Epithelial cell of esophagus (primary cell): ENCODE results near the gene PARVG.

Source experiments
- DNase-seq: peaks from one replicate; pipeline ENCODE4 v3.0.0; 2010; ENCODE audit warnings: low read depth
- H3K4me3 ChIP-seq: 2 replicates; pipeline ENCODE4 v1.5.1; 2011; ENCODE audit warnings: mild to moderate bottlenecking, low read length, control low read depth
- TF ChIP-seq, protein P1 (sequence below): IDR thresholded peaks from 2 replicates; pipeline ENCODE4 v1.5.1; 2011; ENCODE audit warnings: low read depth, mild to moderate bottlenecking, low read length, control low read depth, inconsistent platforms; ENCODE audit not compliant: insufficient read depth; ENCODE audit errors: missing control alignments

Gene PARVG

DNA sequence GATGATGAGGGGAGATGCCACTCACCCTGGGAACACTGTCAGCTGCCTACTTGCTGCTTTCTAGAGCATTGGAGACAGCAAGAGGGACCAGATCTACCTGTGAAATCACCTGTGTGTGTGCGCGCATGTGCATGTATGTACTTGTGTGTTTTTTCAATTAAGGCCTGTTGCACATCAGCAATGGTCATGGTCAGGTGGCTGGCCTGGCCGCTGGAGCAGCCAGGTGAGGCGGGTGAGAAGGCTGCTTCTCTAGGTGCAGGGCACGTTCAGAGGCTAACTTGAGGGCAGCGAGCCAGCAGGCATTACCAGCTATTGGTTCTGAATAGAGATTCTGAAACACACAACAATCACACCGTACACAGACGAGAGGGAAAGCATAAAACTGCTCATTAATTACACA is 65.1 kb downstream of the PARVG start:
- no peak overlapping the region for H3K4me3 ChIP-seq
- TF ChIP-seq, protein P1, sequence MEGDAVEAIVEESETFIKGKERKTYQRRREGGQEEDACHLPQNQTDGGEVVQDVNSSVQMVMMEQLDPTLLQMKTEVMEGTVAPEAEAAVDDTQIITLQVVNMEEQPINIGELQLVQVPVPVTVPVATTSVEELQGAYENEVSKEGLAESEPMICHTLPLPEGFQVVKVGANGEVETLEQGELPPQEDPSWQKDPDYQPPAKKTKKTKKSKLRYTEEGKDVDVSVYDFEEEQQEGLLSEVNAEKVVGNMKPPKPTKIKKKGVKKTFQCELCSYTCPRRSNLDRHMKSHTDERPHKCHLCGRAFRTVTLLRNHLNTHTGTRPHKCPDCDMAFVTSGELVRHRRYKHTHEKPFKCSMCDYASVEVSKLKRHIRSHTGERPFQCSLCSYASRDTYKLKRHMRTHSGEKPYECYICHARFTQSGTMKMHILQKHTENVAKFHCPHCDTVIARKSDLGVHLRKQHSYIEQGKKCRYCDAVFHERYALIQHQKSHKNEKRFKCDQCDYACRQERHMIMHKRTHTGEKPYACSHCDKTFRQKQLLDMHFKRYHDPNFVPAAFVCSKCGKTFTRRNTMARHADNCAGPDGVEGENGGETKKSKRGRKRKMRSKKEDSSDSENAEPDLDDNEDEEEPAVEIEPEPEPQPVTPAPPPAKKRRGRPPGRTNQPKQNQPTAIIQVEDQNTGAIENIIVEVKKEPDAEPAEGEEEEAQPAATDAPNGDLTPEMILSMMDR = no peak
- DNase-seq = no peak

DNA sequence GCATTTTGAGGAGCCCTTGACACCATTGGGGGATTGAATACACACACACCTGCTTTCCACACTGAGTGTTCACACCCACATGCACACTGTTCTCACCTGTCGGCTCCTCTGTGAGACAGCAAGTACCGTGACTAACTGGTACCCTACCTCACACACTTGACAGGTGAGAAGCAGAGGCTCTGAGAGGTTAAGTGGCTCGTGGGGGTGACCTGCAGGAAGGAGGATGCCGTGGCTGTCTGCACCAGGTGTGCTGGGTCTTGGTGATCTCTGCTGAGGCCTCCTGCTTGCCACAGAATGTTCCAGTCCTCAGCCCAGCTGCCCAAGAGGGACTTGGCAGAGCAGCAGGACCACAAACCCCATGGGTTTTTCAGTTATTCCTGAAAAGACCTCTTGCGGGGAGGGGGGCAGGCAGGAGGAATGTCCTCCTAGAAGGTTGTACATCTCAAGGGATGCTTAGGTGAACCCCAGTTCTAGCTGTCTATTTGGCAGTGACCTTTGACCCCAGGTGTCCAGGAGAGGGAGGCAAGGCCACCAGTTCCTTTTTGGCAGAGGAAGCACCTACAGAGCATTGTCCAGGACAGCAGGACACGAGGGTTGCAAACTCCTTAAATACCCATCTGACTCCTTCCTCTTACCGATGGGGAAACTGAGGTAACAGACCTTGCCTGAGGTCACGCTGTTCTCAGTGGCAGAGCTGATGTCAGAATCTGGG is 66.0 kb downstream of the PARVG start:
- no peak for DNase-seq
- no peak overlapping the region for H3K4me3 ChIP-seq
- TF ChIP-seq, protein P1 = no peak

DNA sequence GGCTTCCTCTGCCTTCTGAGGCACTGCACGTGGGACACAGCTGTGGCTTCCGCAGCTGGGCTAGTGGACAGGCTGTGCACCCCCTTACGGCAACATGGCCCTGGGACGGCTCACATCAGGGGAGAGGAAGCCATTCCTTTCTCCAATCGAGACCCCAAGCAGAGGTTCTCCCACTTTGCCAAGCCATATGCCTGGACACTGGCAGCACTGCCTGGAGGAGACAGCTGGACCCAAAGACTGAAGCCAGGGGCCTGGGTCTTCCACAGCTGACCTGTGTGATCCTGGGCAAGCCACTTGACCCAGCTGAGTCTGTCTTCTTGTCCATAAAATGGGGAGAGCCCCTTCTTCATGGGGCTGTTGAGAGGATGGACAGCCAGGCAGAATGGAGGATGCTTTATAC is 66.6 kb downstream of the PARVG start:
- no peak for DNase-seq
- no peak overlapping the region for H3K4me3 ChIP-seq
- TF ChIP-seq, protein P1 = no peak

DNA sequence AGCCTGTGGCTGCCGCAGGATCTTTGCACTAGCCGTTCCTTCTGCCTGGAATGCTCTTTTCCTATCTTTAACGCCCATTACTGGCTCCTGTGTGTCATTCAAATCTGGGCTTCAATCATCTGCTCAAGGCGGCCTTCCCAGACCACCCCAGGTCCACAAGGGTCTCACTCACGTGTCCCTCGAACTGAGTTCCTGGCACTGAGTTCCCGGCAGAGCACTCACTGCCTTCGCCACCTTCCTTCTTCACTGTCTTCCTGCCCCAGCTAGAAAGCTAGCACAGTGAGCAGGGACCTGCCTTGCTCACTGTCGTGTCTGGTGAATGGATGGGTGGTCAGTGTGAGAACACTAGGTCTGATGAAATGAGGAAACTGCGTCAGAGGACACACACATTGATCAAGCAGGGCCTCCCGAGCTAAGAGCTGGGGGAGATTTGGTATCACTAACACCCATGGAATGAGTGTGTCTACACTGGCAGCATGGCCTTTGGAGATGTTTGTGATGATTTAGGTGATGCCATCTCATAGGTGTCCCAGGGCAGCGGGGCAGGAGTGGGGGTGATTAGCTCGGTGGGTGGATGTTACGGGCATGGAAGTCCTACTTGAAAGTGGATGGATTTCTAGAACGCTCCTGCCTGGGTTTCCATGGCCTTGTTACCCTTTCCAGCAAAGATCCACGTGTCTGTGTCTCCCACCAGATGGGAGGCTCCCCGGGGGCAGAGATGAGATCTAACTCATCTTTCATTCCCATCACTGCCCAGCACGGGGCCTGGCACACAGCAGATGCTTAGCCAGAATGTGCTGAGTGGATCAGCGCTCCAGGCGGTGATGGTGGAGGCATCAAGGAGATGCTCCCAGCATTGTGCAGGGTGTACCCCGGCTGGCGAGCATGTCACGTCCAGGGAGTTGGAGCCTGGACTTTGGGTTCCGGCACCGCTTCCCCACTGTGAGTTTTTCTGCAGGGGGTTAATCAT is 67.5 kb downstream of the PARVG start:
- TF ChIP-seq, protein P1 = no peak
- no peak for DNase-seq
- H3K4me3 ChIP-seq = no peak overlapping the region

DNA sequence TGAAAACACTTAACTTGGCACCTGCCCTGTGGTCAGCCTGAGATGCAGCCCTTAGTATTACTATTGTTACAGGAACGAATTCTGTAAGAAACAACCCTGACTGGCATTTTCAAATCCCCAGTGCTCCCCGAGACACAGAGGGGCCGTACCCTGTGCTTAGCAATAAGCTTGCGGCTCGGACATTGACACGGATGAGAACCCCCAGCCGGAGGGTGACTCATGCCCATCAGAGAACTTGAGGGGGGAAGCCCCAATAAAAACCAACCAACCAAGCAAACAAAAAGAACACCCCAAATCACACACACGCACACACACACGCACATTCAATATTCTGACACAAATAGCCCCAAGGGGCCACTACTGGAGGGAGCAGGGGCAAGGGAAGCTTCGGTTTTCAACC is 68.2 kb downstream of the PARVG start:
- H3K4me3 ChIP-seq = no peak overlapping the region
- no peak for DNase-seq
- TF ChIP-seq, protein P1 = no peak

DNA sequence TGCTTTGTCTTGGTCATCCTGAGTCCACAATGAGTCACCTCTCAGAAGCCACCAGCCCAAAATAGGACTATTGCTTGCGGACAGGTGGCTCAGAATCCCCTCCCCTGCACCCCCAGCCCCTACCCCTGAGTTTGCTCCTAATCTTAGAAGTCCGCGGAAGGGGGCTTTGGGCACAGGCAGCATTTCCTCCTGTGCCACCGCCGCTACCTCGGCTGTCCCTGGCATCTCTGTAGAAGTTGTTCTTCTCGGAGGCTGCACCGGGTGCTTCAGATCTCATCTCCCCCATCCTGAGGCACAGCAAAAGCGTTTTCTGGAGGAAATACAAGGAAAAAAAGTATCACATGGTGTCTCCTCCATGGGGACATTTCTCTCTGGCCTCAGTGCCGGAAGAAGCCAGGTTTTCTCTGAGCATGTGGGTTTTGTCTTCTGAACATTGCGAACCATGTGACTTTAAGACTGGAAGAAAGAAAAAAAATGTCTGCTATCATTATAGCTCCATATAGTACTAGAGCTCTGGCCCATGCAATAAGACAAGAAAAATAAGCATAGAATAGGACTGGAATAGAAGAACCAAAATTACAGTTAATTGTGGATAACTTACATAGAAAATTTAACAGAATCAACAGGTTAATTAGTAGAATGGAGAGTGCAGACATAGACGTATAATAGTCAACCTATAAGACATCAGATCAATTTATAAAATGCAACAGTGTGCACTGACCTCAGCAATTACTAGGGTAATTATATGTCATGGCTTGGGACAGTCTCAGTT is 68.8 kb downstream of the PARVG start:
- DNase-seq = no peak
- no peak overlapping the region for H3K4me3 ChIP-seq
- TF ChIP-seq, protein P1 = no peak
